ENCODE results near the gene CLIC4.
"Not testable (repeated sequence)": the region's sequence is repeated elsewhere in the genome, so short reads cannot be mapped to it uniquely, and the experiment has no call there.

Gene CLIC4

DNA sequence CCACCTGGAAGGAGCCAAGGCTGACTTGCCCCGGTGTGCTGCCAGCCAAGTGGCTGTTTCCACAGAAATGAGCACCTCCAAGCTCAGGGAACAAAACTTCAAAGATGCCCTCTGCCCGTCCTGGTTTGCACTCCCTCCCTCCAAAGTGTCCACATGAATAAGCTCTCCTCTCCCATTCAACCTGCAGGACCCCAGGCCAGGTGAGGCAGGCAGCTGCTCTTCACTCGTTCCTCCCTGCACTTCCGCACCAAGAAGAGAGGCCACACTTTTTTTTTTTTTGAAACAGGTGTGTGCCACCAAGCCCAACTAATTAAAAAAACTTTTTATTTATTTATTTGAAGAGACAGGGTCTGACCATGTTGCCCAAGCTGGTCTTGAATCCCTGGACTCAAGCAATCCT is 18.5 kb upstream of the CLIC4 start:
- no peak overlapping the region for H3K27ac ChIP-seq (ENCODE audit: insufficient read depth in 1 of 2, low read depth in 1 of 2, low read length in 2 of 2, poor library complexity in 1 of 2, severe bottlenecking in 2 of 2)
- 92% methylated on average over 4 of the region's 4 CpGs for WGBS (ENCODE audit: insufficient coverage)
- POLR2A ChIA-PET: no interaction called here

DNA sequence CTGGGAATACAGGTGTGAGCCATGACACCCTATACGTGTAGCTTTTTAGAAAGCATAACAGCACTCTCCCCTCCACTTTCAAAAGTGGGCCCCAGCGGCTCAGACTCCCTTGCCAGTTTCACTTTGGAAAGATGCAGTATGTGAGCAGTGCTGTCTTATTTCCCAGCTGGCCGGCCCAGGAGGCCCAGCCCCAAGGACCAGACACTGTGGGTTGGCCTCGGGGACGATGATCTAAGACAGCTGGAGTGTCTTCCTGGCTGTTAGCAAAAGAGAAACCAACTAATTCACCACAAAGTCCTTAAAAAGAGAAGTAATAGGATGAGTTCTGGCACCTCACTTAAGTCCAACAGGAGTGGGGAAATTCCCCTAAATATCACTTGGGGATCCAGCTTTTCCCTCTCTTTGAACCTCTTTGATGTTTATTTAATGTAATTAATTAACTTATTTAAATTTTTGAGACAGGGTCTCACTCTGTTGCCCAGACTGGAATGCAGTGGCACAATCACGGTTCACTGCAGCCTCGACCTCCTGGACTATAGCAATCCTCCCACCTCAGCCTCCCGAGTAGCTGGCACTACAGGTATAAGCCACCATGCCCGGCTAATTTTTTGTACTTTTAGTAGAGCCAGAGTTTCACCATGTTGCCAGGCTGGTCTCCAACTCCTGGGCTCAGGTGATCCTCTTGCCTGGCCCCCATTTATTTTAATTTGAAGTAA is 17.6 kb upstream of the CLIC4 start:
- peak; percentile 62 to 92 (median 91) for DNase-seq
- Histone ChIP-seq H3K27ac (ENCODE audit: insufficient read depth in 1 of 2, low read depth in 1 of 2, low read length in 2 of 2, poor library complexity in 1 of 2, severe bottlenecking in 2 of 2) (peak overlapping the region in 1 of 2 experiments; percentile 54), H3K36me3 (ENCODE audit: control insufficient read depth in 4 of 4, insufficient read depth in 4 of 4, low read length in 3 of 4) (no peaks in the 10 kb centered on the region), H3K4me1 (ENCODE audit: control extremely low read depth in 1 of 4, control insufficient read depth in 4 of 4, insufficient read depth in 4 of 4, low read length in 3 of 4) (peaks cover 4 to 41% (median 24%) of the 10 kb centered on the region in 4 experiments), H3K9me3 (ENCODE audit: control extremely low read depth in 1 of 5, control insufficient read depth in 4 of 5, insufficient read depth in 2 of 5, low read depth in 1 of 5, low read length in 4 of 5) (no peaks in the 10 kb centered on the region), H3K4me3 (ENCODE audit: control insufficient read depth in 1 of 7, extremely low read depth in 1 of 7, insufficient read depth in 4 of 7, low read depth in 2 of 7, low read length in 6 of 7) (peak overlapping the region in 4 of 7 experiments; percentile 2 to 62 (median 36)), H3K27me3 (replicated peaks in 2 of 5; ENCODE audit: control insufficient read depth in 4 of 5, insufficient read depth in 5 of 5, low read length in 4 of 5) (no peaks in the 10 kb centered on the region)
- POLR2A ChIA-PET: no interaction called here
- CTCF ChIA-PET: interaction anchor here (0.7 to 1.3 kb wide), 2 partner anchors 39 to 42 kb away, joined by 3 read pairs; no protein-coding TSS in a partner anchor
- 62% methylated on average over 6 of the region's 9 CpGs for WGBS (ENCODE audit: insufficient coverage)

More for the DNA sequence above, 18.5 kb upstream of the CLIC4 start:
- no peak overlapping the region for H3K4me3 ChIP-seq (ENCODE audit: control insufficient read depth in 1 of 7, extremely low read depth in 1 of 7, insufficient read depth in 4 of 7, low read depth in 2 of 7, low read length in 6 of 7)
- H3K9me3 ChIP-seq (ENCODE audit: control extremely low read depth in 1 of 5, control insufficient read depth in 4 of 5, insufficient read depth in 2 of 5, low read depth in 1 of 5, low read length in 4 of 5): no peaks in the 10 kb centered on the region
- no peaks in the 10 kb centered on the region for H3K27me3 ChIP-seq (replicated peaks in 2 of 5; ENCODE audit: control insufficient read depth in 4 of 5, insufficient read depth in 5 of 5, low read length in 4 of 5)
- CTCF ChIA-PET: interaction anchor here (0.7 to 1.6 kb wide), 5 partner anchors 14 to 110 kb away, joined by 3 to 4 read pairs (median 3); partner anchors contain the start of gene CLIC4
- no peaks in the 10 kb centered on the region for H3K36me3 ChIP-seq (ENCODE audit: control insufficient read depth in 4 of 4, insufficient read depth in 4 of 4, low read length in 3 of 4)
- H3K4me1 ChIP-seq (ENCODE audit: control extremely low read depth in 1 of 4, control insufficient read depth in 4 of 4, insufficient read depth in 4 of 4, low read length in 3 of 4): peaks cover 4 to 33% (median 23%) of the 10 kb centered on the region in 4 experiments
- no peak for DNase-seq

DNA sequence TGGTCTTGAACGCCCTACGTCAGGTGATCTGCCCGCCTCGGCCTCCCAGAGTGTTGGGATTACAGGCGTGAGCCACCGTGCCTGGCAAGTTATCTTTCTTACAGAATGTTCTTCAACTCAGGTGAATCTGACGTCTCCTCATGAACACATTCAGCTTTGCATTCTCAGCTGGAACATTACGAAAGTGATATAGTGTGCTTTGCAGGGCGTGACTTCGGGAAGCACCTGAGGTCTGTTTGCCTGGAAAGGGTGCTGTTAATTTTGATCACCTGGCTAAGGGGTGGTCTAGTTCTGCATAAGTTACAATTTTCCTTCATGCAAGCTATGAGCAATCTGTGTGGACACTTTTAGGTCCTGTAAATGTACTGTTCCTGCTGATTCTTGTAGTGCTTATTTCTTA is 16.3 kb upstream of the CLIC4 start:
- Histone ChIP-seq H3K27me3 (replicated peaks in 2 of 5; ENCODE audit: control insufficient read depth in 4 of 5, insufficient read depth in 5 of 5, low read length in 4 of 5) (no peaks in the 10 kb centered on the region), H3K4me3 (ENCODE audit: control insufficient read depth in 1 of 7, extremely low read depth in 1 of 7, insufficient read depth in 4 of 7, low read depth in 2 of 7, low read length in 6 of 7) (no peak overlapping the region), H3K27ac (ENCODE audit: insufficient read depth in 1 of 2, low read depth in 1 of 2, low read length in 2 of 2, poor library complexity in 1 of 2, severe bottlenecking in 2 of 2) (no peak overlapping the region), H3K36me3 (ENCODE audit: control insufficient read depth in 4 of 4, insufficient read depth in 4 of 4, low read length in 3 of 4) (no peaks in the 10 kb centered on the region), H3K9me3 (ENCODE audit: control extremely low read depth in 1 of 5, control insufficient read depth in 4 of 5, insufficient read depth in 2 of 5, low read depth in 1 of 5, low read length in 4 of 5) (no peaks in the 10 kb centered on the region), H3K4me1 (ENCODE audit: control extremely low read depth in 1 of 4, control insufficient read depth in 4 of 4, insufficient read depth in 4 of 4, low read length in 3 of 4) (peaks cover 4 to 48% (median 25%) of the 10 kb centered on the region in 4 experiments)
- WGBS (ENCODE audit: insufficient coverage): 94% methylated on average over 10 of the region's 10 CpGs
- DNase-seq: no peak
- CTCF ChIA-PET: no interaction called here
- POLR2A ChIA-PET: no interaction called here

DNA sequence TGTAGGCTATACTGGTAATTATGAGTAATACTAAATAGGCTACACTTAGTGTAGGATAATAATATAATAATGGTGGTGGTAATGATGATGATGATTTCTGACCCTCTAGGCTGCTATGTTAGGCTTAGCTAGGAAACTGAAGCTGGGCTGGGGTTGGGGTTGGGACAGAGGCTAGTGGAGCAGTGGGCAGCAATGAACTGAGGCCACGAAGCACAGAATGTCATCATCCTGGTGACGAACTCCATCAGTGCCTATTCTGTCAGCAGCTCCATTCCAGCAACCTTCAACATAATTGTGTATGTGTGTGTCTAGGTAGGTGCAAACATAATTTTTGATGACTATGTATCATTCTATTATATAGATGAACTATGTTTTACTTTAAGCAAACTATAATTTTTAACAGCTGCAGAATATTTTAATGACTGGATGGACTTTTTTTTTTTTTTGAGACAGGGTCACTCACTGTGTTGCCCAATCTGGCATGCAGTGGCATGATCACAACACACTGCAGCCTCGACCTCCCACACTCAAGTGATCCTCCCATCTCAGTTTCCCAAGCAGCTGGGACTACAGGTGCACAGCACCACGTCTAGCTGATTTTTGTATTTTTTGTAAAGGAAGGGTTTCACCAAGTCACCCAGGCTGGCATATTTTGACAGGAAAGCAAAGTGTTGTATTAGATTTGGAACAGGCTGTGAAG is 12.9 kb upstream of the CLIC4 start:
- ChIA-PET CTCF (interaction anchor here (0.9 to 1.8 kb wide), 6 partner anchors 10 to 98 kb away, joined by 3 to 5 read pairs (median 4); partner anchors contain the start of gene CLIC4), POLR2A (no interaction called here)
- Histone ChIP-seq H3K27me3 (replicated peaks in 2 of 5; ENCODE audit: control insufficient read depth in 4 of 5, insufficient read depth in 5 of 5, low read length in 4 of 5) (no peaks in the 10 kb centered on the region), H3K4me1 (ENCODE audit: control extremely low read depth in 1 of 4, control insufficient read depth in 4 of 4, insufficient read depth in 4 of 4, low read length in 3 of 4) (peaks cover 0 to 47% (median 17%) of the 10 kb centered on the region in 4 experiments), H3K27ac (ENCODE audit: insufficient read depth in 1 of 2, low read depth in 1 of 2, low read length in 2 of 2, poor library complexity in 1 of 2, severe bottlenecking in 2 of 2) (no peak overlapping the region), H3K36me3 (ENCODE audit: control insufficient read depth in 4 of 4, insufficient read depth in 4 of 4, low read length in 3 of 4) (no peaks in the 10 kb centered on the region), H3K9me3 (ENCODE audit: control extremely low read depth in 1 of 5, control insufficient read depth in 4 of 5, insufficient read depth in 2 of 5, low read depth in 1 of 5, low read length in 4 of 5) (no peaks in the 10 kb centered on the region), H3K4me3 (ENCODE audit: control insufficient read depth in 1 of 7, extremely low read depth in 1 of 7, insufficient read depth in 4 of 7, low read depth in 2 of 7, low read length in 6 of 7) (no peak overlapping the region)
- no peak for DNase-seq
- no CpG with 5 or more reads among the region's 4 CpGs for WGBS (ENCODE audit: insufficient coverage)

DNA sequence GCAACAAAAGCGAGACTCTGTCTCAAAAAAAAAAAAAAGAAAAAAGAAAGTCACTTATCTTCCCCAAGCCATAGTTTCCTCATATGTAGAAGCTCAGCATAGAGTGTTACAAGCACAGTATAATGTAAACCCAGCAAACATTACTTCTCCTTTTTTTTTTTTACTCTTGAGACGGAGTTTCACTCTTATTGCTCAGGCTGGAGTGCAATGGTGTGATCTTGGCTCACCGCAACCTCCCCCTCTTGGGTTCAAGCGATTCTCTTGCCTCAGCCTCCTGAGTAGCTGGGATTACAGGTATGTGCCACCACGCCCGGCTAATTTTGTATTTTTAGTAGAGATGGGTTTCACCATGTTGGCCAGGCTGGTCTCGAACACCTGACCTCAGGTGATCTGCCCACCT is 11.9 kb upstream of the CLIC4 start:
- H3K36me3 ChIP-seq (ENCODE audit: control insufficient read depth in 4 of 4, insufficient read depth in 4 of 4, low read length in 3 of 4): not testable (repeated sequence)

DNA sequence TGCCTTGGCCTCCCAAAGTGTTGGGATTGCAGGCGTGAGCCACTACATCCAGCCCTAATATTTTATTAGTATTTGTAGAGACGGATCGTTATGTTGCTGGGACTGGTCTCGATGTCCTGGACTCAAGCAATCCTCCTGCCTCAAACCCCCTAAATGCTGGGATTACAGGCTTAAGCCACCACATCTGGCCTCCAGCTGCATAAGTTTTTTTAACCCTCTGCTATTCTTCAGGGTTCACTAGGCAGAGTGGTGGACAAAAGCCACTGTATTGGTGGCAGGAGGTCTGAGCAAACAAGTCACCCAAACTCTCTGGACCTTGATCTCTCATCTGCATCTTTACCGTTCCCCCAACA is 10.1 kb upstream of the CLIC4 start:
- Histone ChIP-seq H3K4me3 (ENCODE audit: control insufficient read depth in 1 of 7, extremely low read depth in 1 of 7, insufficient read depth in 4 of 7, low read depth in 2 of 7, low read length in 6 of 7) (no peak overlapping the region), H3K4me1 (ENCODE audit: control extremely low read depth in 1 of 4, control insufficient read depth in 4 of 4, insufficient read depth in 4 of 4, low read length in 3 of 4) (peaks cover 0 to 38% (median 11%) of the 10 kb centered on the region in 4 experiments), H3K9me3 (ENCODE audit: control extremely low read depth in 1 of 5, control insufficient read depth in 4 of 5, insufficient read depth in 2 of 5, low read depth in 1 of 5, low read length in 4 of 5) (no peaks in the 10 kb centered on the region), H3K27me3 (replicated peaks in 2 of 5; ENCODE audit: control insufficient read depth in 4 of 5, insufficient read depth in 5 of 5, low read length in 4 of 5) (no peaks in the 10 kb centered on the region), H3K27ac (ENCODE audit: insufficient read depth in 1 of 2, low read depth in 1 of 2, low read length in 2 of 2, poor library complexity in 1 of 2, severe bottlenecking in 2 of 2) (no peak overlapping the region), H3K36me3 (ENCODE audit: control insufficient read depth in 4 of 4, insufficient read depth in 4 of 4, low read length in 3 of 4) (no peaks in the 10 kb centered on the region)
- ChIA-PET CTCF (no interaction called here), POLR2A (no interaction called here)
- 77% methylated on average over 2 of the region's 5 CpGs for WGBS (ENCODE audit: insufficient coverage)
- DNase-seq: no peak

More for the DNA sequence above, 11.9 kb upstream of the CLIC4 start:
- POLR2A ChIA-PET: interaction anchor here (0.7 to 1.0 kb wide), 2 partner anchors 13 to 14 kb away, joined by 3 read pairs; no protein-coding TSS in a partner anchor
- CTCF ChIA-PET: interaction anchor here (0.8 to 1.8 kb wide), 4 partner anchors 11 to 97 kb away, joined by 3 to 5 read pairs (median 4); partner anchors contain the start of gene CLIC4
- H3K27me3 ChIP-seq (replicated peaks in 2 of 5; ENCODE audit: control insufficient read depth in 4 of 5, insufficient read depth in 5 of 5, low read length in 4 of 5); H3K9me3 ChIP-seq (ENCODE audit: control extremely low read depth in 1 of 5, control insufficient read depth in 4 of 5, insufficient read depth in 2 of 5, low read depth in 1 of 5, low read length in 4 of 5); H3K27ac ChIP-seq (ENCODE audit: insufficient read depth in 1 of 2, low read depth in 1 of 2, low read length in 2 of 2, poor library complexity in 1 of 2, severe bottlenecking in 2 of 2); H3K4me3 ChIP-seq (ENCODE audit: control insufficient read depth in 1 of 7, extremely low read depth in 1 of 7, insufficient read depth in 4 of 7, low read depth in 2 of 7, low read length in 6 of 7): not testable (repeated sequence)
- H3K4me1 ChIP-seq (ENCODE audit: control extremely low read depth in 1 of 4, control insufficient read depth in 4 of 4, insufficient read depth in 4 of 4, low read length in 3 of 4): peaks cover 0 to 38% (median 11%) of the 10 kb centered on the region in 4 experiments
- peak; percentile 64 to 89 (median 83) for DNase-seq
- 50% methylated on average over 2 of the region's 7 CpGs for WGBS (ENCODE audit: insufficient coverage)
